HG03135 (cell line): ENCODE measurements around the gene ACTA2.
A peak's percentile ranks its signal among the peaks of the same experiment; 100 is the strongest.

ENCODE experiments used
- ATAC-seq: cut with Tn5 transposase; IDR thresholded peaks from one replicate; pipeline ENCODE4 v1.9.1; 2021; ENCODE audit warnings: mild to moderate bottlenecking, moderate library complexity; ENCODE audit not compliant: unreplicated experiment

Gene ACTA2

DNA sequence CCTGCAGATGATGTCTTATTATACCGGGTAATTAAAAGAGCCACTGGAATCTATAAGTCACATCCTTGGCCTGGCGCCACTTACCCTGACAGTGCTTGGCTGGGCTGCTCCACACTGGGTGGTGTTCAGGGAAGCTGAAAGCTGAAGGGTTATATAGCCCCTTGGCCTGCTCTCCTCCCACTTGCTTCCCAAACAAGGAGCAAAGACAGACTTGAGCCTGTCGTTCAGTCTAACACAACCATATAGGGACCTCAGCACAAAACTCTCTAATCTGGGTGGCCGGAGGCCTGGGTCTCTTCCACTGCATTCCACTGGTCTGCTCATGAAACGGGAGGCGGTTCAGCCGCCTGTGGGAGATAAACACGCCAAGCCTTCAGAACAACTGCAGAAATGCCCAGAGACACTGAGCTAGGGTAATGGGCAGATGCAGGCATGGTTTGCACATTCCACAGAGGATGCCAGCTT lies at the start of gene ACTA2:
Gene ACTA2, minus strand, starts transcription at position 127 of the 465 bp plus-strand sequence. CDS start 3,843 bp downstream, outside the sequence.
- no peak for ATAC-seq

DNA sequence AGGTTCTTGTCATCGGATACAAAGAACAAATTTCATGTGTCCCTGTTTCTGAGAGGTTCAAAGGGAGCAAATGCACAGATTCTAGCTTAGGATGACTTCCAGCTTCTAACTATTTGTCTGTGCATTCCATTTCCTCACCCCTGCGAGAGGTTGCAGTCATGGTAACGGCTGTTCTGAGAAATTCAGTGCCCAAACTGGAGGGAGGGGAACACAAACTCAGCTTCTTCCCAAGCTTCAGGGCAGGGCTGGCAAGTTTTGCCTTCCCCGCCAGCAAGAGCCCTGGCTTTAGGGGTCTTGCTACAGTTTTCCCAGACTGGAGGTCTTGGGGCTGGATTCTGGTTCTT lies 49.1 kb upstream of the ACTA2 start:
- no peak for ATAC-seq

DNA sequence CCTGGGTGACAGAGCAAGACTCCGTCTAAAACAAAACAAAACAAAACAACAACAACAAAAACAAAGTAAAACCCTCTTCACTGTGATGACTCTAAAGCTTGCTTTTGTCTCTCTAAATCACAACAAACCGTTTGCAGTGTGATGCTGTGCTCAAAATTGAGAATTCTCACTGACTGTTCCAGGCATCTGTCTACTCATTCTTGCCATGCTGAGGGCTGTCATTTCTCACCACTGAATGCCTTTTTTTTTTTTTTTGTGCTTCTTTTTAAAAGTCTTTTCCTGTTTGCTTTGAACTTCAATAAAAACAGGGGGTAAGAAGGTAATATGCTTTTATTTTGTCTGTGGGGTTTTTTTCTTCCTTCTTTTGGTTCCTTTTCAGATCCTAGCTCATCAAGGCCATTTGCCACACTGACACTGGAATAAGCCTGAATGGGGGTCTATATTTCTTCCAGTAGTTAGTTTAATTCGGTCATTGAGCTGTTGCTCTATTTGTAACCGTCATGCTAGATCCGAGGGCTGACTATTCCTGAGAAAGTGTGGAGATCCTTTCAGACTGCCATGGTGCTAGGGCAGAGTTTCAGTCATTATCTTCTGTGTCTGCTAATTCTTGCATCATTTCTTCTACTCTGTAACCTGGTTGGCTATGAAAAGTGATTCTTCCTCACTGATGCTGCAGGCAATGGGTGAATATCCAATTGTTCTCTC lies 48.6 kb upstream of the ACTA2 start:
- ATAC-seq = no peak

DNA sequence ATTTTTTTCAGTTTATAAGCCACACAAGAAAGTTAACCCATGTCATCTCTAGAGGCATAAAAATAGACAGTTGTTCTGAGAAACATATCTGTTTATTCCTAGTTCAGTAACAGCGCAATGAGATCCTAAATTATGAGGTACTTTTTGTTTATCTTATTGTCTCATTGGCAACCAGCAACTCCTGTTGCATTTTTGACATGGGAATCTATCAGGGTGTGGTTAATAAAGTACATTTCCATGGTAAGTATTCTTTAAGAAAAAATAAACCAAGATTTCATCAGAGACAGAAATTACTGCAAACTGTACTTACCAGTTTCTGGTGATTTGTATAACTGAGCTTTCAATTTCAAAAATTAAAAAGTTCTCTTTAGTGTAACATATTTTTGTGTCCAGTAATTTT lies 47.1 kb upstream of the ACTA2 start:
- no peak for ATAC-seq

DNA sequence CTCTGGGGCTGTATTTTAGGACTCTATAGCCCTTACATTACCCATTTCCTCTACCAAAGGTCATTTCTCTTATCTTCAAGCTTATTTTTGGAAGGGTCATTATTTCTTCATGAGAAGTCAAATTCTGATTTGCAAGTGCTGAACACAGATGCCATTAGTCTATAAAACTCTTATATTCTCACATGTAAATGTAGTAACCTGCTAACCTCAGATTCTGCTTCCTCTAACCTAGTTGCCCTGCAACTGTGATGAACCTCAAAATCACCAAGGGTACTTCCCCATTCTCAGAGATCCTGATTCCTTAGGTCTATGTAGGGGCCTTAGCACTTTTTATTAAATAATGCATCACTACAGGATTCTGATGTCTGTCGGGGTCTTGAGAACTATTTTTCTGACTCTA lies 44.4 kb upstream of the ACTA2 start:
- ATAC-seq = no peak

DNA sequence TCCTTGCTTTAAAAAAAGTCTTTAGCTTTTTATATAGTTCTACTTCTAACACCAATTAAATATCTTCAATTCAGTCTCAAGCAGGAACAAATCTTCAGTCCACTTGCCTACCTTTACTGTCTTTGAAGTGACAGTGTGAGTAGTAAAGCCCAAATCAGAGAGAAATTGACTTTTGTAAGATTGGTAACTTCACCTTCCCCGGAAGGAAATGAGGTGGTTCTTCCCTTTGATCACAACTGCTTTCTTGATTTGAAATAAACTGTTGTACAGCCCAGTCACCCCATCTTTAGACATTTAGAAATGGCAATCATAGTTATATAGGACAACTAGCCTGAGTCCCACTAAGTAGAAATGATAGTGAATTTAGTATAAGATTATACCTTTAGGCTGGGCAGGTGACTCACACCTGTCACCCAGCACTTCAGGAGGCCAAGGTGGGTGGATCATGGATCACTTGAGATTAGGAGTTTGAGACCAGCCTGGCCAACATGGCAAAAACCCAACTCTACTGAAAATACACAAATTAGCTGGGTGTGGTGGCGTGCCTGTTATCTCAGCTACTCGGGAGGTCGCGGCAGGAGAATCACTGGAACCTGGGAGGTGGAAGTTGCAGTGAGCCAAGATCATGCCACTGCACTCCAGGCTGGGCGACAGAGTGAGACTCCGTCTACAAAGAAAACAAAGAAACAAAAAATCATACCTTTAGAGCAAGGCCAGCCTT lies 42.7 kb upstream of the ACTA2 start:
- no peak for ATAC-seq

DNA sequence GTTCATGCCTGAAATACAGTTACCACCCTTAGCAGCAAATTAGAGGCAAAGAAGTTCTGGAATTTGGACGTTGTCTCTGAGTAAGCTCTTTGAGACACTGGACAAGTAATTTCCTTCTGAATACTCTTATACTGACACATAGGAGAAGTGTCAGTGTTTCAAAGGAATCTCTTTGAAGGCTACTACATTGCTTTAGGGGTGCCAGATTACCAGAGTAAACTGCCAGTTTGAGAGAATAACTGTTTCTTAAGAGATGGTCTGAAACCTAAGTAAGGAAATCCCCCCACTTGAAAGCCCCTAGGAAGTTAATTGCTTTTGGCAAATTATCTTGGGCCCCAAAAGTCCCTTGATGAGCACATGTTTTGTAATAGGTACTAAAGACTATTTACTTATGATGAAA lies 41.4 kb upstream of the ACTA2 start:
- ATAC-seq = no peak

DNA sequence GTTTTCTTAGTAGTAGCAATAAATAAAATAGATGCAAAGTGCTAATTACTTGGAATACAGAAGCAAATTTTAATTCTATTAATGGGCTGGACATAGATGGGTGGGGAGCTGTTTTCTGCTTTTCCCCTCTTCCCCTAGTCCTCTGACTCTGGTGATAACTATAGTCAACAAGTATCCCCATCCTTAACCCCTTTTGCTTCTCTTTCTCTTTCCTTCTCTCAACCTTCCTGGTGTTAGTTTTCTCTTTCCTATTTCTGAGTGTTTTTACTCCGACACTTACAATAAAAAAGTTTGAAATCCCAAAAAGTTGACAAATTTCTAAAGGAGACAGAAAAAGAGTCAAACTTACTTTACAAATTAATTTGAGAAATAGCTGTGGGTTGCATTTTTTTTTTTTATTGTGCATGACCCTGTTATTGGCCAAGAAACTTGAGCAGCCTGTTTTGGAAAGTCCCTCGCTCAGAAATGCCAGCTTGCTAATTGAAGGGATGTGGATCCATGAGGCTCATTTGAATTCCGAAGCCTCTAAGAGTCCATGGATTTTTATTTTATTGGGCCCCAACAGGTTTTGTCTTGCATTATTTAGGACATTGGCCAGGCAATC lies 40.5 kb upstream of the ACTA2 start:
- ATAC-seq = no peak

DNA sequence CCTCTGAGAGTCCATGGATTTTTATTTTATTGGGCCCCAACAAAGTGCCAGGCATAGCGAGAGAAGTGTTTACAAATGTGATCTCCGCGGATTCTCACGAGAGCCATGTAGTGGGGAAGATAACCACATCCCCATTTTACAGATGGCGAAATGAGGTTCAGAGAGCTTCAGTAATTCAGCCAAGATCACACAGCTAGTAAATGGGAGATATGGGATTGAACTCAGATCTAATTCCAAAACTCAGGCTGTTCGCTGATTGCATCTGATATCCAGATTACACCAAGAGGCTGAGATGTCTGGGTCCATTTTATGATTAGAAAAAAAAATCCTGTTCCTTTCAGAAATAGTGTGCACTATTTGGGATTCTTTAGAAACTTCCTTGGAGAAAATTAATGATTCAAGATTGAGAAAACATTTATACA lies 39.3 kb upstream of the ACTA2 start:
- no peak for ATAC-seq

DNA sequence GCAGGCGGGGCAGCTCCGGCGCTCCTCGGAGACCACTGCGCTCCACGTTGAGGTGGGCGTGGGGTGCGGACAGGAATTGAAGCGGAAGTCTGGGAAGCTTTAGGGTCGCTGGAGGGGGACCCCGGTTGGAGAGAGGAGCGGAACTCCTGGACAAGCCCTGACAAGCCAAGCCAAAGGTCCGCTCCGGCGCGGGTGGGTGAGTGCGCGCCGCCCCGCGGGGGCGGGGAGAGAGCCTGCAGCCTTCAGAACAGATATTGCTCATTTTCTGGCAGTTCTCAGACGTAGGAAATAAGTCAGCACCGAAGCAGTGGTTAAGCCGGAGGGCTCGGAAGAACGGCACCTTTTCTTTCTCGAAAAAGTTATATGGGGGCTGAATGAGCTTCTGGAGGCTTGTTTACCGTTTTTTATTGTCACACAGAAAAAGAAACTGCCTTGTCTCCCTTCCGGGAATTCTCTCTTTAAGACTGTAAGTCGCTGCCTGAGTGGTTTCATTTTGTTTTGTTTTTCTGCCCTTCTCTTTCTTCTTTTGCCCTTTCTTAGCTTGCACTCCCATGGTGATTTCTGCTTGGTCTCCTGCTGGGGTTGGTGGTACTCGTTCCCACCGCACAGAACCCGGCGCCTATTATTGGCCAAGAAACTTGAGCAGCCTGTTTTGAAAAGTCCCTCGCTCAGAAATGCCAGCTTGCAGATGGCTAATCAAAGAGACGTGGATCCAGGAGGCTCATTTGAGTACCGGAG lies 38.8 kb upstream of the ACTA2 start:
- peak; percentile 38 for ATAC-seq

DNA sequence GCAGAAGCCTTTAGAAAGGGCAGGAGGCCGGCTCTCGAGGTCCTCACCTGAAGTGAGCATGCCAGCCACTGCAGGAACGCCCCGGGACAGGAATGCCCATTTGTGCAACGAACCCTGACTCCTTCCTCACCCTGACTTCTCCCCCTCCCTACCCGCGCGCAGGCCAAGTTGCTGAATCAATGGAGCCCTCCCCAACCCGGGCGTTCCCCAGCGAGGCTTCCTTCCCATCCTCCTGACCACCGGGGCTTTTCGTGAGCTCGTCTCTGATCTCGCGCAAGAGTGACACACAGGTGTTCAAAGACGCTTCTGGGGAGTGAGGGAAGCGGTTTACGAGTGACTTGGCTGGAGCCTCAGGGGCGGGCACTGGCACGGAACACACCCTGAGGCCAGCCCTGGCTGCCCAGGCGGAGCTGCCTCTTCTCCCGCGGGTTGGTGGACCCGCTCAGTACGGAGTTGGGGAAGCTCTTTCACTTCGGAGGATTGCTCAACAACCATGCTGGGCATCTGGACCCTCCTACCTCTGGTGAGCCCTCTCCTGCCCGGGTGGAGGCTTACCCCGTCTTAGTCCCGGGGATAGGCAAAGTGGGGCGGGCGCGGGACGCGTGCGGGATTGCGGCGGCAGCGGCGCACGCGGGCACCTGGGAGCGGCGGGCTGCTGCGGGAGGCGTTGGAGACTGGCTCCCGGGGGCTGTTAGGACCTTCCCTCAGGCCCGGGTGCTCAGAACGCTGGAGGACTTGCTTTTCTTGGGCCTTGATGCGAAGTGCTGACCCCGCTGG lies 38.0 kb upstream of the ACTA2 start, which contains the start of gene FAS:
Gene FAS, plus strand, starts transcription at position 415 of the 777 bp plus-strand sequence. Its CDS starts 79 bp downstream, at position 494.
- ATAC-seq = peak; percentile 48

DNA sequence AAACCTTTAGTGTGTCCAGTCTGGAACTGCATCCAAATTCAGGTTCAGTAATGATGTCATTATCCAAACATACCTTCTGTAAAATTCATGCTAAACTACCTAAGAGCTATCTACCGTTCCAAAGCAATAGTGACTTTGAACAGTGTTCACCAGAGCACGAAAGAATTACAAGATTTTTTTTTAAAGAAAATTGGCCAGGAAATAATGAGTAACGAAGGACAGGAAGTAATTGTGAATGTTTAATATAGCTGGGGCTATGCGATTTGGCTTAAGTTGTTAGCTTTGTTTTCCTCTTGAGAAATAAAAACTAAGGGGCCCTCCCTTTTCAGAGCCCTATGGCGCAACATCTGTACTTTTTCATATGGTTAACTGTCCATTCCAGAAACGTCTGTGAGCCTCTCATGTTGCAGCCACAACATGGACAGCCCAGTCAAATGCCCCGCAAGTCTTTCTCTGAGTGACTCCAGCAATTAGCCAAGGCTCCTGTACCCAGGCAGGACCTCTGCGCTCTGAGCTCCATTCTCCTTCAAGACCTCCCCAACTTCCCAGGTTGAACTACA lies 37.3 kb upstream of the ACTA2 start:
- peak; percentile 12 for ATAC-seq

DNA sequence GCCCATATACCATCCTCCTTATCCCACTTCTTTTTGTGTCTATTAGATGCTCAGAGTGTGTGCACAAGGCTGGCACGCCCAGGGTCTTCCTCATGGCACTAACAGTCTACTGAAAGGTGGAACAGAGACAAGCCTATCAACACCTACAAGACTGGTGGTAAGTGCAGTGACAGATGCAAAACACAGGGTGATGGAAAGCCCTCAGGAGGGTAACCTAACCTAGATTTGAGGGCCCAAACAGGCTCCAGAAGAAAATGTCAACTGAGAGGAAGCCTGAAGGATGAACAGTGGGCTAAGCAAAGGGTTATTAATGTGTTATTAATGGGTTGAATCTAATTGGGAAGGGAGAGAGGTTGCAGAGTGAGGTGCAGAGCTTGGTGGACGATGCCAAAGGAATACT lies 36.9 kb upstream of the ACTA2 start:
- ATAC-seq = no peak

DNA sequence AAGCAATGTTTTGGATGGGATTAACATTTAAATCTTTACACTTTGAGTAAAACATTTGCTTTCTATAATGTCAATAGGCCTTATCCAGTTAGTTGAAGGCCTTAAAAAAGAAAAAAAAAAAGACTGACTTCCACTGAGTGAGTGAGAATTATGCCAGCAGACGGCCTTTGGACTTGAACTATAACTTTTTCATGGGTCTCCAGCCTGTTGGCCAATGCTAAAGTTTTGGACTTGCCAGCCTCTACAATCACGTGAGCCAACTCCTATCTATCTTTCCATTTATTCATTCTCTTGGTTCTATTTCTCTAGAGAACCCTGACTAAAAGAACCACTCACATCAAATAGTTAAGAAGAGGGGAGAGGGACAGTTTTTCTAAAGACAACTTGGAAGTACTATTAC lies 35.3 kb upstream of the ACTA2 start:
- no peak for ATAC-seq

DNA sequence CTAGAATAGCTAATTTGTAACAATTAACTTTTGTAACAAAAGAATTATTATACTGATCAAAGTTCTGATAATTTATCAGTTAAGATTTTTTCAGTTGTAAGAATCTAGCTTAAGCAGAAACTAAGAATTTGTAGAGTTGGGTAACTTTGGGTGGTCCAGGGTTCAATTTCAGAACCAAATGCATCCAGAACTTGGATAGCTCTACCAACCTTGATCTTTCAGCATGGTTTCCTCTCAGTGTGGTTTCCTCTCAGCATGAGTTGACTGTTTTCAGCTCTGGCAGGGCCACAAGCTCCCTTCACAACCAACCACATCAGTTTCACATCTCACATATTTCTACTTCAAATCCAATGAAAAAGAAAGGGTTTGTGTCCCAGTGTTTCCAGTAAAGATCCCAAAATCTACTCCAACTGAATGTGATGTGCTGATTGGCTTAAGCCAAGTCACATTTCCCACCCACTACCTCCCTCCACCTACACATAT lies 34.7 kb upstream of the ACTA2 start:
- no peak for ATAC-seq

DNA sequence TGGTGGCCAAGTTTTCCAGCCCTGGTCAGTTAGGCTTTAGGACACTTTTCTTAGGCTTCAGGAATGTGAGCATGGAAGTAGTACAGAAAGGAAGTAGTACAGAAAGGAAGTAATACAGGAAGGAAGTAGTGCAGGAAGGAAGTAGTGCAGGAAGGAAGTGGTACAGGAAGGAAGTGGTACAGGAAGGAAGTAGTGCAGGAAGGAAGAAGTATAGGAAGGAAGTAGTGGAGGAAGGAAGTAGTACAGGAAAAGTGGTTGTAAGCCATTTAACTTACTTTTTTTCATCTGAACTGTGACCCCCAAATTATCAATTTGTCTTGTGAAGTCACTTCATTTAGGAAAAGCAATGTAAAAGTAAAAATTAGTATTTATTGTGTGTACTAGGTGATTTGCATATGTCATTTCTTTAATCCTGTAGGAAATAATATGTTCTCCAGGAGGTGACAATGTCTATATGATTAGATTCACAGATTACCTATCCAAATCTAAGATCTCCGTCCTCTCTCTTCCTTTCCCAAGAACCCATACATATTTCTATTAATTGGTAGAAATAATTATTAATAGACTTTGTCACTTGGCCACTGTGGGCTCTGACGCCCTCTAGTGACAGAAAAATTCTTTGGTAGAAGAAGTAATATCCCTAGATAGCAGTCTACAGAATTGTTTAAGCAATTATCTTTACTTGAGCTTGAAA lies 34.1 kb upstream of the ACTA2 start:
- no peak for ATAC-seq

DNA sequence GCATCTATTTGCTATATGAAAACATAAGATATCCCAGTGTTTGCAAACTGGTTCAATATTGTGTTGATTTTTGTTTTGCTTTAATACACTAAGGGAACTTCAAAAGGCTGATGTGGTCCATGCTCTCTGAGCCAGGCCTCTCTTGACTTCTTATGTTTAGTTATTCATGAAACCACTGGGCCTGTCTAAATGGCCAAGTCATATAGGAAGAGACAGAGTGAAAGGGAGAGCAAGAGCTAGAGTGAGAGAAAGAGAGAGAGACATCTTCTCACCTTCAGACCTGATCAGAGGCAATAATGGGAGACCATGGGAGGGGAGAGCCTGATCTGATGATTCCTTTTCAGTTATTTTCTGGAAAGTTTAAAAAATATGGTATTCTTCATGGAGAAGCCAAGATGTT lies 32.0 kb upstream of the ACTA2 start:
- no peak for ATAC-seq

DNA sequence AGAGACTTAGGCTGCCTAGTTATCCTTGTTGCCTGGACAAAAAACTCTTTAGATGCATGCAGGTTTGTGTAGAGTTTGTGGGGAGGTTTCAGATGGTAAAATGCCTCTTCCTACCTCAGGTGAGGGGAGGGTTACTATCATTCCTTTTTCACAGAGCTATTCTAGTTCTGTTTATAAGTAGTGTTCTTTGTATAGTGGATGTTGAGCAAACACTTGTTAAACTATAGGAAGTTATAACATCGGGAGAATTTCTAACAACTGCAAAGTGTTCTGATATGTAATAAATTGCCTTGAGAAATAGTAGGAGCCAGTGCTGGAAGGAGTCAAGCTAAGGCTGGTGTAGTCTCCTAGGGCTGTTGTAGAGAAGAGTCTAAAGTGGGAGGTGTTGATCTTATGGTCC lies 31.4 kb upstream of the ACTA2 start:
- ATAC-seq = no peak

DNA sequence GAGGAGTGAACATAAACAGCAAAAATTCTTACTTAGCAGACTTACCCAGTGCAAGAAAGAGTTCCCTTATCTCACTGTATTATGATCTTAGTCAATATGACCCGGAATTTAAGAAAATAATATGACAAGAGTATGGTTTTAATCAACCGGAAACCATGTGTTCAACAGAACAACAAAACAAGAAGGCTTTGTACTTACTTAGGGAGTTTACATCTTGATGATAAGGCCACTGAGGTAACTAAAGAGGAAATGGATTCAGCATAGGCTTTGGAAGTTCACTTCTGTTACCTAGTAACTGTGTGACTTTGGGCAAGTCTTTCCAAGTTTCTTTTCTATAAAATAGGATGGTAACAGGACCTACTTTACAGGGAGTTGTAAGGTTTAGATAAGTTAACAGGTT lies 30.6 kb upstream of the ACTA2 start:
- ATAC-seq = no peak

DNA sequence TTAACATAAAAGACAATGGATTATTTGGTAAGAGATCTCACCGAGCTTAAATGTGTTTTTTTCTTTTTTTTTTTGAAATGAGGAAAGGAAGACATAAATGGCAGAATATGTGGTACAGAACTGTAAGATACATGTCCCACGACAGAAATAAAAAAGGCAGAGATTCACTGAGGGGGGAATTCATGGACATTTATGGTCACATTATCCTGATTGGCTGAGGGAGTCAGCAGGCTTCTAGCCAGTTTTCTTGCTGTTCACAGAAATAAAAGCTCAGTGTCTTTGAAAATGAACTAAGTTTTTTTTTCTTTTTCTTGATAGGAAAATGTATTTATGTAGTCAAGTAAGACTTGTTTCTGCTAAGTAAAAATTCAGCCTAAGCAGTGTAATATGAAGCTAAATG lies 29.8 kb upstream of the ACTA2 start:
- ATAC-seq = no peak
